ENCODE measurements around the gene NR2C1.
"Not testable (repeated sequence)": the region's sequence is repeated elsewhere in the genome, so short reads cannot be mapped to it uniquely, and the experiment has no call there.

NR2C1 gene

DNA sequence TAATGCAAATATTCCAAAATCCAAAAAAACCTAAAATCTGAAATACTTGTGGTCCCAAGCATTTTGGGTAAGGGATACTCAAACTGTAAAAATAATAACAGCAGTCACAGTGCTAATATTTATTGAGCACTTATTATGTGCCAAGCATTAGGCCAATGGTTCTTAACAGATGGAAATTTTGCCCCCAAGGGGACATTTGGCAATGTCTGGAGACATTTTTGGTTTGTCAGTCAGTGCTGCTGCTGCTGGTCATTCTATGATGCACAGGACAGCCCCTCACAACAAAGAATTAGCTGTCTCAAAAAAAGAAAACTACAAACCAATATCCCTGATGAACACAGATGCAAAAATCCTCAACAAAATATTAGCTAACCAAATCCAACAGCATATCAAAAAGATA is 75.7 kb downstream of the NR2C1 start:
- FAIRE-seq: no peak

DNA sequence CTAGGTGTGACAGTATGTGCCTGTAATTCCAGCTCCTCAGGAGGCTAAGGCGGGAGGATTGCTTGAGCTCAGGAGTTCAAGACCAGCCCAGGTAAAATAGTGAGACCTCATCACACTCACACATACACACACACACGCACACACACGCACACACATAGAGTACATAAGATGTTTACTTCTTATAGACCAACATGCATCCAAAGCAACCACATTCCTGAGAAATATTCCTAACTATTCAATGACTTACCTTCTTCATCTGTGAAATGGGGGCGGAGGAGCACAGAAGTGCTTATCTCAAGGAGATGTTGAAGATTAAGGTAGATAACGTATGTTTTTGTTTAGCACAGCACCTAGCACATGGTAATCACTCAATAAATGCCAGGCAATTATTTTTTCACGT is 76.4 kb downstream of the NR2C1 start:
- no peak for FAIRE-seq

- FAIRE-seq: no peak
Measured at GRCh38 chr12:94994312-94994711, 79.1 kb downstream of the NR2C1 start.

DNA sequence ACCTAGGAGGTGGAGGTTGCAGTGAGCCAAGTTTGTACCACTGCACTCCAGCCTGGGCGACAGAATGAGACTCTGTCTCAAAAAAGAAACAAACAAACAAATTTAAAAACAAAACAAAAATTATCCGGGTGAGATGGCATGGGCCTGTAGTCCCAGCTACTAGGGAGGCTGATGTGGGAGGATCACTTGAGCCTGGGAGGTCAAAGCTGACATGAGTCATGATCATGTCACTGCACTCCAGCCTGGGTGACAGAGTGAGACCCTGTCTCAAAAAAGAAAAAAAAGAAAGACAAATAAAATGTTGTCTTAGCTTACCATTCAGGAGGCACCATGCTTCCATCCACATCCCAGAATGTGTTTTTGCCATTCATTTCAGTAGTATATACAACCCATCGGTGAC is 79.6 kb downstream of the NR2C1 start:
- FAIRE-seq: not testable (repeated sequence)

DNA sequence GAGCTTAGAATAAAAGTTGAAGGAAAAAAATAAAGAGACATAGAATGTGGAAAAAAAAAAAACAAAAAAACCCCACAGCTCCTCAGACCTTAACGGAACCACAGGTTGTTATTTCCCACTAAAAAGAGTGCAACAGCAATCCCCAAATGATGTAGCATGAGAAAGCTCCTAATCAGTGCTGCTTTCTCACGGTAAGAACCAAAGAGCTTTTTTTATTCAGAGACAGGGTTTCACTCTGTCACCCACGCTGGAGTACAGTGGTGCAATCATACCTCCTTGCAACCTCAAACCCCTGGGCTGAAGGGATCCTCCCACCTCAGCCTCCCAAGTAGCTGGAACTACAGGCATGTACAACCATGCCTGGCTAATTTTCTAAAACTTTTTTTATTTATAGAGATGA is 83.2 kb downstream of the NR2C1 start:
- FAIRE-seq: no peak

DNA sequence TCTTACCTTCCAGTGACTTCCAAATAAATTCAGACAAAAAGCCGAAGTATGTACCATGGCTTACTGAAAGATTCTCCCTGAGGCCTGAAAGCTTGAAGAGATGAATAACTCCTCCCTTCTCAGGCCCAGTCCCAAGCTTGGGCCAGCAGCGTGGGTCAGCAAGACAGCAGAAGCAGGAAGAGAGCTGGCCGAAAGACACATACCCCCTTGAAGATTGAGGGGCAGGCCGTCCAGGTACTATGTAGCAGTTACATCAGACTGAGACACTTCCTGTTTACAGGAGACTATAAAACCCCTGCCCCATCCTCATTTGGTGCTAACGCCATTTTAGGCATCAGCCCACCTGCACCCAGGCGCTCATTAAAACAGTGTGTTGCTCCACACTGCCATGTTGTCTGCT is 84.9 kb downstream of the NR2C1 start:
- FAIRE-seq: no peak

DNA sequence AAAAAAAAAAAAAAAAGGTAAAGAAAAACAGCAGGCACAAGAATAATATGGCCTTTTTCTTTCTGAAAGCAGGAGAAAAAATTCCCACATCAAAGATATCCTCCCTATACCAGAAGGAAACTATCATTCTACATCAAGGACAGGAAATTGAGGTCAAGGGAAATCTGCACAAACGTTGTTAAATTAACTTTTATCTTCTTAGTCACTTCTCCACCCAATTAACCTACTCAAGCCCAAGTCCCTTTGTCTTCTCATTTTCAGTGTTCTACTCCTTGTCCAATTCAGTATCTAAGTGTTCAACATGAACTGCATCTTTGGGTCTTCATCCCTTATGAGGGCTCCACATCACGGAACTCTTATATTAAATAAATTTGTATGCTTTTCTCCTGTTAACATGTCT is 85.6 kb downstream of the NR2C1 start:
- FAIRE-seq: no peak

DNA sequence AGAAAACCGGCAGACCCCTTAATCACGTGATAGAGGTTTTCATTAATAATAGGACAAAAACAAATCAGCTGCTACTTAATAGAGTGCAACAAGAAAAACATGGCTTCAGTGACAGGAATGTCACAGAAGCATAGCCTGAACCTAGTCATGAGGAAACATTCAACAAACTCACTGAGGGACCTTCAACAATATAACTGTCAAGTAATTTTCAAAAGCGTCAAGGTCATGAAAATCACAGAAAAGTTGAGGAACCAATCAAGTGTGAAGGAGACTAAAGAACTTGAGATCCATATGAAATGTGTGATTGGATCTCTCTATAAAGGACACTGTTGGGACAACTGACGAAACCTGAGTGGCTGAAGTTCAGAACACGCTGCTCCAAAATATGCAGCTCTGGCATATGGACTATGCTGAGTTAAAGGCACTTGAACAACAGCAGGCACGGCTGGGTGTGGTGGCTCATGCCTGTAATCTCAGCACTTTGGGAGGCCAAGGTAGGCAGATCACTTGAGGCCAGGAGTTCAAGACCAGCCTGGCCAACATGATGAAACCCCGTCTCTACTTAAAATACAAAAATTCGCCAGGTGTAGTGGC is 86.2 kb downstream of the NR2C1 start:
- no peak for FAIRE-seq

DNA sequence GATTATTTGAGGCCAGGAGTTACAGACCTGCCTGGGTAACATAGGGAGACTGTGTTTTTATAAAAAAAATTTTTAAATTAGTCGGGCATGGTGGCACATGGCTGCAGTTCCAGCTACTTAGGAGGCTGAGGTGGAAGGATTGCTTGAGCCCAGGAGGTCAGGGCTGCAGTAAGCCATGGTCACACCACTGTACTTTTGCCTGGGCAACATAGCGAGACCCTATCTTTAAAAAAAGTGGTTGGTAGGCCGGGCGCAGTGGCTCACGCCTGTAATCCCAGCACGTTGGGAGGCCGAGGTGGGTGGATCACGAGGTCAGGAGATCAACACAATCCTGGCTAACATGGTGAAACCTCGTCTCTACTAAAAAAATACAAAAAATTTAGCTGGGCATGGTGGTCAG is 88.3 kb downstream of the NR2C1 start:
- FAIRE-seq: not testable (repeated sequence)

DNA sequence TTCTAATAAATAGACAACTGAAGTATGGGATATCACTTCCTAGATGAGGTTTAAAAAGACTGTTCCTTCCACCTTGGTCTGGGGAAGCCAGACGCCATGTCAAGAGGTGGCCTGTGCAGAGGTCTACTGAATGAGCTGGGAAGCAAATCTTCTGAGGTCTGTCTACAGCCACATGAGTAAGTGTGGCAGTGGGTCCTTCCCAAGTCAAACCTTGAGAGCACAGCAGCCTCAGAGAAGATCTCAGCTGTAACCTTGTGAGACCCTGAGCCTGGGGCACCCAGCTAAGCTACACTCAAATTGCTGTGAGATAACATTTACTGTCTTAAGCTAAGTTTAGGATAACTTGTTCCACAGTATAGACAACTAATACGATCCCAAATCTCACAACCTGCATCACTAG is 90.1 kb downstream of the NR2C1 start:
- no peak for FAIRE-seq

GRCh38 chr12:94982456-94982855 is 91.0 kb downstream of the NR2C1 start:
- no peak for FAIRE-seq

DNA sequence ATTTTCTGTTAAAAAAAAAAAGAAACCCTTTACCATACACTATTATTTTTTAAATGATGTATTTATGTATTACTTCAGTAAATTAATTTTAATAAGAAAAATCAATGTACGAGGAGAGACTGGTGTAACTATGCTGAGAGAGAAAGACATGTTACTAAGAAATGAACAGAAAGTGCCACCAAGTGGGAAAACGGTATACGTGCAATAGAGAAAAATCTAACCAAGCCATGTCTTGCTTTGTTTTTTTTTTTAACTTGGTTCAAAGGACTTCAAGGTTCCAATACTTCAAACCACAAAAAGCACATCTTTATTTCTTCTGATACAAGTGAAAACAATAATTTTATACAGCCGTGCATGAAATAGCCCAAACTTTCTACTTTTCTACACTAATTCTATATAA is 92.8 kb downstream of the NR2C1 start:
- peak; percentile 95 for FAIRE-seq

- no peak for FAIRE-seq
Measured at GRCh38 chr12:94979941-94980340, 93.5 kb downstream of the NR2C1 start.

DNA sequence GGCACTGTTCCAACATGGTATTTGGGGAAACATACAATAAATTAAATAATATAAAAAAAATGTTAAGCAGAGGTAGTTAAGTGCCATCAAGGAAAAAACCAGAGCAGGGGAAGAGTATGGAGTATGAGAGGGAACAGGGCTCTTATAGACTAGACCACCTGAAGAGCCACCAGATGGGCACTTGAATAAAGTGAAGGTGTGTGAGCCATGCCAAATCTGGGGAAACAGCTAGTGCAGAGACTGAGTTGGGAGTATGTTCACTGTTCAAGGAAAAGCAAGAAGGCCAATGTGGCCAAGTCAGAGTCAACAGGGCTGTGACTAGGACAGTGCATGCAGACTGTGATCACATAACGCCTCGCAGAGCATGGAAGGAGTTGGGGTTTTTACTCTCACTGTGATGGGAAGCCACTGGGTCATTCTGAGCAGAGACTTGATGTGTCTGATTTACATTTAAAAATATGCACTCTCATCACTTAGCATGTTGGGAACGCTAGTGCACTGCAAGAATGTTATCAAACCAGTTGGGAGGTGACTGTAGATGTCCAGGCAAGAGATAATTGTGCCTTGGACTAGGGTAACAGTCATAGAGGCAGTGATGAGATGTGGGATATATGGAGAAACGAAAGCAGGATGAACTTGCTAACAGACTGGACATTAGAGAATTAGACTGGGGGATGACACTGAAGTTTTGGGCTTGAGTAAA is 95.5 kb downstream of the NR2C1 start:
- FAIRE-seq: no peak

DNA sequence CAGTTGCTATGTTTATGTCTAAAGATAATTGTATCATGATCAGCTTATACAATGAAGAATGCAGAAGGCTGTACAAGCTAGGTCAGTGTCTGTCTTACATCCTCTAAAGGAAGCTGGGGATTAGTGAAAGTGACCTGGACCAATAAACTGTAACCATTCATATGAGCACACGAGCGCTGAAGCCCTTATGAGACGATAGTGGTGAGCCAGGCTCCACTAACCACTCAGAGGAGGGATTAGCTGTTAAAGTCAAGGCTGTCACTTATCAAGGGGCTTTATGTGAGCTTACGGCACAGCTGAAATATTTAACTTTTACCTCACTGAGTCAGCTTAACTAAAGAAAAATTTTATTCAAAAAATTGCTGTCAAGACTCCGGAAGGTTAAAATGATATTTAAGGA is 100.2 kb downstream of the NR2C1 start:
- FAIRE-seq: no peak

GRCh38 chr12:94972795-94973194 is 100.6 kb downstream of the NR2C1 start:
- no peak for FAIRE-seq

DNA sequence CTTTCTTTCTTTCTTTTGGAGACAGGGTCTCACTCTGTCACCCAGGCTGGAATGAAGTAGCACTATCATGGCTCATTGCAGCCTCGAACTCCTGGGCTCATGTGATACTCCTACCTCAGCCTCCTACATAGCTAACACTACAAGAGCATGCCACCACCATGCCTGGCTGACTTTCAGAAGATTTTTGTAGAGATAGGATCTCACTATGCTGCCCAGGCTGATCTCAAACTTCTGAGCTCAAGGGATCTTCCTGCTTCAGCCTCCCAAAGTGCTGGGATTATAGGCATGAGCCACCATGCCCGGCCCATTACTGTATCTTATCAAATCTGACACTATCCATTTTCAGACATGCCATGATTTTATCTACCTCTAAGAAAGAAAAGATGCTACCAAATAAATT is 101.5 kb downstream of the NR2C1 start:
- FAIRE-seq: no peak

DNA sequence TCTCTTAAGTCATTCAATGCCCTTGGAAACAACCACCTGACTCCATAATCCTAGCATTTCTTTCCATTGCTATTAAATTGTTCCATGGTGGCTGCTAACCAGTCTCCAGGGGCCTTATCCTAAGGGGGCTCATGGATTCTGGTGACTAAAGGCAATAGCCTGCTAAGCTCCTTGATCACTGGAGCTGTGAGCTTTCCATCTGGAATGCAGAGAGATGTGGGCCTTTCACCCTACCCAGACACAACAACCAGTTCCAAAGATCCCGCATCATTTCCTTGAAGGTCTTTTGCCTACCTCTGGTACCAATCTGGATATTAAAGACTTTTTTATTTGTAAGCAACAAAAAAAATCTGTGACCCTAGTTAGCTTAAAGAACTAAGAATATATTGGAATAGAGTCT is 102.9 kb downstream of the NR2C1 start:
- no peak for FAIRE-seq

Data from A204.1 (cell line).